Stimulated activated naive CD8-positive, alpha-beta T cell treated with anti-CD3 and anti-CD28 coated beads, Interleukin-15, Interleukin-2, amounts not matched to agents 100 ng/mL and 50 ng/mL, for 24 hours (primary cell): ENCODE results near the gene PNLIP.

Experiments
- H3K27ac Mint-ChIP-seq: one replicate; pipeline ENCODE4 v1.8.0; 2021; ENCODE audit warnings: mild to moderate bottlenecking, mixed read lengths
- H3K27me3 Mint-ChIP-seq: one replicate; pipeline ENCODE4 v1.8.0; 2021; ENCODE audit warnings: mixed read lengths
- H3K36me3 Mint-ChIP-seq: one replicate; pipeline ENCODE4 v1.8.0; 2021; ENCODE audit warnings: low read depth, mixed read lengths
- H3K4me1 Mint-ChIP-seq: one replicate; pipeline ENCODE4 v1.8.0; 2021; ENCODE audit warnings: low read depth, mixed read lengths
- H3K4me3 Mint-ChIP-seq: one replicate; pipeline ENCODE4 v1.8.0; 2021; ENCODE audit warnings: mild to moderate bottlenecking, mixed read lengths
- H3K9me3 Mint-ChIP-seq: one replicate; pipeline ENCODE4 v1.8.0; 2021; ENCODE audit warnings: mixed read lengths

The PNLIP gene

DNA sequence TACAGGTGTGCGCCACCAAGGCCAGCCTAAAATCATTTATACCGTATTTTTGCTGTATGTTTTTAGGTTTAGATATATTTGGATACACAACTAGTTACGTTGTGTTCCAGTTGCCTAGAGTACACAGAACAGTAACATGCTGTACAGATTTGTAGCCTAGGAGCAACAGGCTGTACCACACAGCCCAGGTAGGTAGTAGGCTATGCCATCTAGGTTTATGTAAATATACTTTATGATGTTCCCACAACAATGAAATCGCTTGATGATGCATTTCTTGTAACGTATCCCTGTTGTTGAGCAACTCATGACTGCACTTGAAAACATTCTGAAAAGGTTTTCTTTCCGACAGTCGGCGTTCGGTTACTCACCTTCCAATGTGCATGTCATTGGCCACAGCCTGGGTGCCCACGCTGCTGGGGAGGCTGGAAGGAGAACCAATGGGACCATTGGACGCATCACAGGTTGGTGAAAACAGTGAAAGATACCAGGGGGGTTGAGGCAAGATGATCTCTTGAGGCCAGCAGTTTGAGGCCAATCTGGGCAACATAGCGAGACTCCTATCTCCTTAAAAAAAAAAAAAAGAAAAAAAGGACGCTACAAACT is 7.7 kb downstream of the PNLIP start:
- Mint-ChIP-seq H3K4me1 (no peaks in the 10 kb centered on the region), H3K36me3 (no peaks in the 10 kb centered on the region), H3K9me3 (no peaks in the 10 kb centered on the region), H3K27ac (no peak overlapping the region), H3K27me3 (no peaks in the 10 kb centered on the region), H3K4me3 (no peak overlapping the region)

- no peak overlapping the region for H3K27ac Mint-ChIP-seq
- H3K4me3 Mint-ChIP-seq, result no peak overlapping the region
- H3K9me3 Mint-ChIP-seq, result no peaks in the 10 kb centered on the region
- no peaks in the 10 kb centered on the region for H3K4me1 Mint-ChIP-seq
- H3K27me3 Mint-ChIP-seq, result no peaks in the 10 kb centered on the region
- no peaks in the 10 kb centered on the region for H3K36me3 Mint-ChIP-seq
Observed at GRCh38 chr10:116554628-116555027, 8.9 kb downstream of the PNLIP start.

- H3K4me1 Mint-ChIP-seq, result no peaks in the 10 kb centered on the region
- no peak overlapping the region for H3K27ac Mint-ChIP-seq
- H3K9me3 Mint-ChIP-seq, result no peaks in the 10 kb centered on the region
- no peaks in the 10 kb centered on the region for H3K36me3 Mint-ChIP-seq
- no peaks in the 10 kb centered on the region for H3K27me3 Mint-ChIP-seq
- H3K4me3 Mint-ChIP-seq, result no peak overlapping the region
Observed at GRCh38 chr10:116555880-116556279, 10.1 kb downstream of the PNLIP start.

DNA sequence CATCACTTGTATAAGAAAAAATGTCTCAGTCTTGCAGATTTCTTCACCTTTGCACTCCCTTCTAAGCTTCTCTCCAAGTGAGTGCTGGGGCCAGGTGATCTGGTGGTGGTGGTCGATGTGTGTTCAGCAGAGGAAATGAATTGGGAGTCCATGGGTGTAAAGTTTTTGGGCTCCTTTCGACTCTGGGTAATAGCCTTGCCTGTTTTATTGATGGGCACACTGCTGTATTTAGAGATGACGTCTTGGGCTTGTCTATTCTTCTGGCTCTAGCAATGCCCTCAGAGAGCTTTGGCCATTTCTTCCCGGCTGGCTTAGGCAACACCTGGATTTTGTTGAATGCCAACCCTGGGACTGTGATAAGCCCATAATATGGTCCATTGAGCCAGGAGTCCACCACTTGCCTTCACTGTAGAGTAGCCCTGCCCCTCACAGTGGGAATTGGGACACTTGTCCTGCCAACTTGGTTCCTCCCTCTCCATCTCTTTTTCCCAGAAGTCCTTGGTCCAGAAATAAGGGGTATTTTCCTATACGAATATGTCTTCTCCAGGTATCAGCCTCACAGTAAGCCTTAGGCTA is 11.7 kb downstream of the PNLIP start:
- H3K27ac Mint-ChIP-seq, result no peak overlapping the region
- H3K9me3 Mint-ChIP-seq, result no peaks in the 10 kb centered on the region
- H3K4me1 Mint-ChIP-seq, result no peaks in the 10 kb centered on the region
- H3K27me3 Mint-ChIP-seq, result no peaks in the 10 kb centered on the region
- no peak overlapping the region for H3K4me3 Mint-ChIP-seq
- H3K36me3 Mint-ChIP-seq, result no peaks in the 10 kb centered on the region

- Mint-ChIP-seq H3K36me3 (no peaks in the 10 kb centered on the region), H3K27ac (no peak overlapping the region), H3K27me3 (peaks cover 15% of the 10 kb centered on the region), H3K4me3 (no peak overlapping the region), H3K4me1 (no peaks in the 10 kb centered on the region), H3K9me3 (no peaks in the 10 kb centered on the region)
Observed at GRCh38 chr10:116565534-116565933, 19.8 kb downstream of the PNLIP start.

GRCh38 chr10:116566932-116567331 is 21.2 kb downstream of the PNLIP start:
- Mint-ChIP-seq H3K4me3 (no peak overlapping the region), H3K4me1 (no peaks in the 10 kb centered on the region), H3K9me3 (peaks cover 4% of the 10 kb centered on the region), H3K36me3 (no peaks in the 10 kb centered on the region), H3K27ac (no peak overlapping the region), H3K27me3 (peaks cover 15% of the 10 kb centered on the region)

- H3K27me3 Mint-ChIP-seq, result peaks cover 15% of the 10 kb centered on the region
- no peak overlapping the region for H3K27ac Mint-ChIP-seq
- no peak overlapping the region for H3K4me3 Mint-ChIP-seq
- no peaks in the 10 kb centered on the region for H3K36me3 Mint-ChIP-seq
- H3K9me3 Mint-ChIP-seq, result peaks cover 6% of the 10 kb centered on the region
- no peaks in the 10 kb centered on the region for H3K4me1 Mint-ChIP-seq
Observed at GRCh38 chr10:116567335-116567734, 21.6 kb downstream of the PNLIP start.

GRCh38 chr10:116574797-116575196 is 29.1 kb downstream of the PNLIP start:
- Mint-ChIP-seq H3K36me3 (no peaks in the 10 kb centered on the region), H3K4me1 (no peaks in the 10 kb centered on the region), H3K27ac (no peak overlapping the region), H3K9me3 (peaks cover 6% of the 10 kb centered on the region), H3K27me3 (peaks cover 5% of the 10 kb centered on the region), H3K4me3 (no peak overlapping the region)

DNA sequence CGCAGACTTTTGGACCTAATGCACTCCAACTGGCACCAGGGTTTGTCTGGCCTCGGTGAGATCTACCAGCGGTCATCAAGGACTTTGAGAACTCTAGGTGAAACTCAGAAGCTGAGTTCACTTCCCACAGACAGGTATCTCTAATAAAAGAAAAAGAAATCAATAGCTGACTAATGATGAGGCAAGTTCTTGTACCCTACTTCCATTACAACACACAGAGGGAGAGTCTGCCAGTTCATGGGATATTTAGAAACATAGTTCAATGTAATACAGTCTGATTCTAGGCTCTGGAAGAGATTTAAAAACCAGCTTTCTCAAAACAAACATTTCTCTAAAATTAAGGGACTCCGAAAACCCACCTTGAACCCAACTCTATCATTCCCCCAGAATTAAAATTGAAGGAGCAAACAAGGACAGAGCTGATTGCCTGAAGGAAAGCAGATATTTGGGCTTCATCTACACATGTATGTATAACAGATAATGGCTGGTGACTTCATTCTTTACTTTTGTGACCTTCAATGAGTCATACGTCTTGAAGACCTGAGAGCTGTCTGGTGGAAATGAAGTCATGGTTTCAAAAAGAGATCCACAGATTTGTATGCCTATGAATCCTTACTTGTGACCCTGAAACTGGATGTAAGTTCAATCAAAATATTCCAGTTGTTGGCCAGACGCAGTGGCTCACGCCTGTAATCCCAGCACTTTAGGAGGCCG is 42.3 kb downstream of the PNLIP start:
- H3K27ac Mint-ChIP-seq, result no peak overlapping the region

GRCh38 chr10:116588995-116589394 is 43.3 kb downstream of the PNLIP start:
- Mint-ChIP-seq H3K36me3 (no peaks in the 10 kb centered on the region), H3K4me3 (no peak overlapping the region), H3K9me3 (no peaks in the 10 kb centered on the region), H3K27ac (no peak overlapping the region), H3K27me3 (peaks cover 3% of the 10 kb centered on the region), H3K4me1 (no peaks in the 10 kb centered on the region)

More for the DNA sequence above, 42.3 kb downstream of the PNLIP start:
- Mint-ChIP-seq H3K36me3 (no peaks in the 10 kb centered on the region), H3K27me3 (peaks cover 3% of the 10 kb centered on the region), H3K4me3 (no peak overlapping the region), H3K4me1 (no peaks in the 10 kb centered on the region), H3K9me3 (no peaks in the 10 kb centered on the region)

DNA sequence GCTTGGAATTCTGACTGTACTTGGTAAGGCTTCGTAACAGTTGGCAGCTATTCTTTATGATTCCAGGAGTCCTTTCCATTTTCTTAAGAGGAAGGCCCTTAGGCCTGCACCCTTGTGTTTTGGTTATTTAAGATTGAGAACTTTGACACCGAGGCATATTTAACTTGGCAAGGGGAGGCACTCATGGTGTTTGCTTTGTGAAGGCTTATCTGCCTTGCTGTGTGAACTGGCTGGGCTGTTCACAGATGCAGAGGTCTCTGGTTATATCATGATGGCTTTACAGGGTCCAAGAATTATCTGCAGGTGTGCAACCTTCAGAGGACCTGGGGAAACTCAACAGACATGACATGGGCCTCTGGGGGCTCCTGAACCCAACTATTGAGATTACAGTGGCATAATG is 44.2 kb downstream of the PNLIP start:
- Mint-ChIP-seq H3K4me3 (no peak overlapping the region), H3K27ac (no peak overlapping the region), H3K27me3 (peaks cover 3% of the 10 kb centered on the region), H3K4me1 (no peaks in the 10 kb centered on the region), H3K36me3 (no peaks in the 10 kb centered on the region), H3K9me3 (no peaks in the 10 kb centered on the region)

DNA sequence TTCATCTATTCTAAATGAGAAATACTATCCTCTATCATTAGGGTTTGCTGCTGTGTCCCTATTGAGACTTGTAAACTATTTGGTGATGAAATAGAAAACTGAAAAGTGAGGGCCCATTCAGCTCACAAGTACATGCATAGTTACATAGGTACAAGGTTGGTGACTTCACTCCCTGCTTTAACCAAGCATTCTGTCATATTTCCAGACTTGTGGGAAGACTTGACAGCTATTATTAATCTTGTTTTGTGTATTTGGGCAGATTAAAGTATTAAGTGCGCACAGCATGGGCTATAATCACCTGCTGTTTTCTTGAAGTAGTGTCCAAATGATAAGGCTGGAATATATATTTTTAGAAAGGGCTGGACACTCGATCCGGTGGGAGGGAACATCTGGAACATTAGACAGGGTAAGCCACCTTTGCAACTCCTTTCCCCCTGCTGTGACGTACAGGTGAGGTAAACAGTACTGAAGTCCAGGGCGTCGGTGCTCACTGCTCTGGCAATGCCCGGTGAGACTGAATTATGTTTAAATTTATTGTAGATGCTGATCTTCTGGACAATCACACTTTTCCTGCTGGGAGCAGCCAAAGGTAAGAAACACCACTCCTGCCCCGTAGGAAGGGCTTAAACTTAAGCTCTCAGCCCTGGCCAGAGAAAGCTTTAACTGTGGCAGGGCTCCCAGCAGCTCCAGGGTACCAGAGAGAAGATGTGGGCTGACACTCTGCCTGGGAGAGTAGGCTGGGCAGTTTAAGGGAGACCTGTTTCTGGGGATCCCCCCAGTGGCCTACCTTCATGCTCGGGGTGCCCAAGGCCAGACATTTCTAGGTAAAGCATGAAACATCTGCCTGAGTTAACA is 45.1 kb downstream of the PNLIP start, which contains the start of gene PNLIPRP1:
PNLIPRP1 (plus strand) TSS at position 370 of the 855 bp plus-strand sequence; CDS start at position 541, 171 bp downstream.
- no peak within 1 kb of the TSS for H3K27ac Mint-ChIP-seq
- no peak within 1 kb of the TSS for H3K4me3 Mint-ChIP-seq
- no peaks in the 10 kb centered on the region for H3K4me1 Mint-ChIP-seq
- H3K36me3 Mint-ChIP-seq, result no peaks in the 10 kb centered on the region
- peaks cover 3% of the 10 kb centered on the region for H3K27me3 Mint-ChIP-seq
- H3K9me3 Mint-ChIP-seq, result no peaks in the 10 kb centered on the region

- no peaks in the 10 kb centered on the region for H3K27me3 Mint-ChIP-seq
- H3K9me3 Mint-ChIP-seq, result no peaks in the 10 kb centered on the region
- no peaks in the 10 kb centered on the region for H3K4me1 Mint-ChIP-seq
- no peak overlapping the region for H3K4me3 Mint-ChIP-seq
- no peak overlapping the region for H3K27ac Mint-ChIP-seq
- no peaks in the 10 kb centered on the region for H3K36me3 Mint-ChIP-seq
Observed at GRCh38 chr10:116593139-116593740, 47.5 kb downstream of the PNLIP start.

DNA sequence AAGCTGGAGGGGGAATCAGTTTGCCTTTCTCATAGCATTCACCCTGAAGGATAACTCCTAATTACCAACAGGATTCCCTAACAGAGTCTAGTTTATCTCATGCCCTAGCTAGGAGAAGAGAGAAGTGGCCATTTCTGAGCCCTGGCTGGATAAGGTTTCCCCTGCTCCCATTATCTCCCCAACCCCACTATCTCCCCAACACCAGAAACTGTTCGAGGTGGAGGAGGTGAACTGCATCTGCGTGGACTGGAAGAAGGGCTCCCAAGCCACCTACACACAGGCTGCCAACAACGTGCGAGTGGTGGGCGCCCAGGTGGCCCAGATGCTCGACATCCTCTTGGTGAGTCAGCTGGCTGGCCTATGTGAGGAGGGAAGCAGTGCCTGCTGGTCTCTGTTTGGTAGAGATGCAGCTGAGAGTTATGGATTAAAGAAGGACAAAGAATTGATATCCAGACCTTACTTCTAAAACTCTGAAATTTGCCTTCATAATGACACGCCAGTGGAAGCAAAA is 48.8 kb downstream of the PNLIP start:
- Mint-ChIP-seq H3K27me3 (no peaks in the 10 kb centered on the region), H3K4me3 (no peak overlapping the region), H3K36me3 (no peaks in the 10 kb centered on the region), H3K9me3 (no peaks in the 10 kb centered on the region), H3K27ac (no peak overlapping the region), H3K4me1 (no peaks in the 10 kb centered on the region)
